DND-41 (cell line): ENCODE measurements around the gene MZT2B.
"Not testable (repeated sequence)": the region's sequence is repeated elsewhere in the genome, so short reads cannot be mapped to it uniquely, and the experiment has no call there.

Experiments
- ATAC-seq: fragments of 200-7000 bp; cut with Tn5 transposase; 3 replicates; pipeline ENCODE4 v1.9.1; 2021; ENCODE audit warnings: low read depth; ENCODE audit not compliant: insufficient read depth
- DNase-seq: peaks from one replicate; pipeline ENCODE4 v3.0.0-alpha.2; 2020
- H2AFZ ChIP-seq: 2 replicates; pipeline ENCODE4 v1.6.0; 2012; ENCODE audit warnings: low read depth, low read length
- H3K27ac ChIP-seq: 2 replicates; pipeline ENCODE4 v1.5.1; 2012; ENCODE audit warnings: low read length, inconsistent platforms
- H3K27me3 ChIP-seq: fragments of 200-600 bp; sonication (generic); 2 replicates; pipeline ENCODE4 v1.6.0; 2012; ENCODE audit warnings: low read length, mild to moderate bottlenecking, inconsistent platforms; ENCODE audit not compliant: insufficient read depth, poor library complexity
- H3K36me3 ChIP-seq: 2 replicates; pipeline ENCODE4 v1.5.1; 2012; ENCODE audit warnings: low read length, inconsistent platforms; ENCODE audit not compliant: insufficient read depth
- H3K4me1 ChIP-seq: 2 replicates; pipeline ENCODE4 v1.5.1; 2012; ENCODE audit warnings: mild to moderate bottlenecking, low read length; ENCODE audit not compliant: insufficient read depth
- H3K4me2 ChIP-seq: 2 replicates; pipeline ENCODE4 v1.6.0; 2012; ENCODE audit warnings: mild to moderate bottlenecking, moderate library complexity, low read length, inconsistent platforms; ENCODE audit not compliant: insufficient read depth
- H3K4me3 ChIP-seq, 2 experiments: fragments of 200-600 bp in 1 of 2; shearing (Covaris generic) in 1 of 2; 2 replicates each; pipeline ENCODE4 v1.5.1; 2012 to 2016; ENCODE audit warnings: inconsistent platforms in 2 of 2, low read length in 2 of 2, mild to moderate bottlenecking in 2 of 2, low read depth in 1 of 2, moderate library complexity in 1 of 2
- H3K79me2 ChIP-seq: 2 replicates; pipeline ENCODE4 v1.6.0; 2012; ENCODE audit warnings: low read length, inconsistent platforms; ENCODE audit not compliant: insufficient read depth
- H3K9ac ChIP-seq: 2 replicates; pipeline ENCODE4 v1.6.0; 2012; ENCODE audit warnings: low read depth, mild to moderate bottlenecking, inconsistent platforms, low read length, moderate library complexity
- H3K9me3 ChIP-seq: 2 replicates; pipeline ENCODE4 v1.5.1; 2012; ENCODE audit warnings: low read length, moderate library complexity, mild to moderate bottlenecking, inconsistent platforms; ENCODE audit not compliant: insufficient read depth, severe bottlenecking
- H4K20me1 ChIP-seq: 2 replicates; pipeline ENCODE4 v1.6.0; 2012; ENCODE audit warnings: low read length; ENCODE audit not compliant: insufficient read depth
- CTCF ChIP-seq: IDR thresholded peaks from 2 replicates; pipeline ENCODE4 v1.5.1; 2012; ENCODE audit warnings: borderline replicate concordance, low read length, moderate library complexity, mild to moderate bottlenecking; ENCODE audit not compliant: poor library complexity, severe bottlenecking; ENCODE audit errors: extremely low read depth
- EZH2 ChIP-seq: IDR thresholded peaks from 3 replicates; pipeline ENCODE4 v1.6.1; 2012; ENCODE audit warnings: borderline replicate concordance, low read depth, mild to moderate bottlenecking, moderate library complexity, low read length, inconsistent platforms; ENCODE audit not compliant: severe bottlenecking

MZT2B gene

GRCh38 chr2:130148515-130148914 lies 33.5 kb upstream of the MZT2B start:
- not testable (repeated sequence) for H3K27ac ChIP-seq, H3K4me1 ChIP-seq, H3K9me3 ChIP-seq, H3K79me2 ChIP-seq, ATAC-seq, DNase-seq, H3K4me2 ChIP-seq, H3K27me3 ChIP-seq, H4K20me1 ChIP-seq, H2AFZ ChIP-seq, H3K9ac ChIP-seq, H3K4me3 ChIP-seq
- peaks cover 23% of the 10 kb centered on the region for H3K36me3 ChIP-seq

GRCh38 chr2:130150181-130151144 lies 31.6 kb upstream of the MZT2B start:
- H3K9me3 ChIP-seq, result no peaks in the 10 kb centered on the region
- no peak for TF ChIP-seq EZH2
- no peak for TF ChIP-seq CTCF
- peak; percentile 32; the same call in 2 of the 3 replicates for ATAC-seq
- H4K20me1 ChIP-seq, result peaks cover 7% of the 10 kb centered on the region; the same call in 1 of the 2 replicates
- H3K27ac ChIP-seq, result no peak overlapping the region
- DNase-seq, result no peak
- peaks cover 42% of the 10 kb centered on the region for H3K36me3 ChIP-seq
- no peak overlapping the region for H3K4me2 ChIP-seq
- H3K9ac ChIP-seq, result no peak overlapping the region
- H3K27me3 ChIP-seq, result no peaks in the 10 kb centered on the region
- H3K4me1 ChIP-seq, result no peaks in the 10 kb centered on the region
- no peak overlapping the region for H2AFZ ChIP-seq
- no peak overlapping the region for H3K4me3 ChIP-seq
- H3K79me2 ChIP-seq, result no peaks in the 10 kb centered on the region

- not testable (repeated sequence) for H2AFZ ChIP-seq, ATAC-seq, H3K9ac ChIP-seq
Measured at GRCh38 chr2:130151145-130151512, 30.9 kb upstream of the MZT2B start.

DNA sequence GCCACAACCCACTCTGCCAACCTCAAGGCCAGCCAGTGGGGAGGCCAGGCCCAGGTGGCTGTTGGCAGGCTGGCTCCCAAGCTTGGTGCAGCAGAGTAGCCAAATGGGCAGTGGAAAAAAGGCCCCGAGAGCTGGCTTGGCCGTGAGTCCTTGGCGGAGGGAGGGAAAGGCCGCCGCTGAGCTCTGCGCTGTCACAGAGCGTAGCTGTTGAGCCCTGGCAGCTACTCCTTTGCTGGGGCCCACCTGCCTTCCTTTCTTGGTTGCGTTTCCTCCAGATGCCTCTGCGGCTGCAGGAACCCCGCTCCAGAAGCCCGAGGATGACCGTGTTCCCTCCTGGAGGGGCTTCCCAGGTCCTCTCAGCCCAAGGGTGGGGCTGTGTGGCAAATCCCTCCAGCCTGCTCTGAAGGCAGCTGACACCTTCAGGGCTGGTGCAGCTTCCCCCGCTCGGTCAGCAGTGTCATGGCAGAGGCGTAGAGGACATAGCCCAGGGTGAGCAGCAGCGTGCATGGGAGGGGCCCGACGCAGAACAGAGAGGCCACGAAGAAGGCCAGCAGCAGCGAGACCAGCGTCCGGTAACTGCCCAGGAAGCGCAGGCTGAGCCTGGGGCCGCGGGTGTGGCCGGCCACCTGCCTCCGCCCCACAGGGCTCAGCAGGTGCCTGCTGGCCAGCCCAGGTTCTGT lies 29.8 kb upstream of the MZT2B start:
- not testable (repeated sequence) for DNase-seq, H3K4me3 ChIP-seq, H4K20me1 ChIP-seq, H3K4me1 ChIP-seq, H3K27me3 ChIP-seq, H3K9me3 ChIP-seq, H2AFZ ChIP-seq, H3K79me2 ChIP-seq, H3K27ac ChIP-seq, ATAC-seq, H3K9ac ChIP-seq, H3K4me2 ChIP-seq
- H3K36me3 ChIP-seq, result peaks cover 55% of the 10 kb centered on the region

More at GRCh38 chr2:130151145-130151512, 30.9 kb upstream of the MZT2B start:
- H3K79me2 ChIP-seq, H3K4me2 ChIP-seq, H3K27me3 ChIP-seq, H4K20me1 ChIP-seq, DNase-seq, H3K4me1 ChIP-seq, H3K9me3 ChIP-seq, H3K27ac ChIP-seq, H3K4me3 ChIP-seq: not testable (repeated sequence)
- H3K36me3 ChIP-seq, result peaks cover 48% of the 10 kb centered on the region
